ENCODE measurements around the gene ATXN3L.

GRCh38 chrX:13364230-13364857 is 44.5 kb upstream of the ATXN3L start:
- TF ChIP-seq CTCF (IDR thresholded peaks at IDR 0.05; ENCODE audit: low read depth, low read length, missing input control) (no peak), GABPA (IDR thresholded peaks at IDR 0.05 in 1 of 2, conservative IDR thresholded peaks at IDR 0.05 in 1 of 2) (no peak), RAD21 (IDR thresholded peaks at IDR 0.05) (no peak), REST (IDR thresholded peaks at IDR 0.05) (no peak)

Measured in liver (tissue), 3 donors.